Endometrial microvascular endothelial cells (primary cell): Measurements from ENCODE around the gene MIGA2. TPM values are rescaled to one million over a fixed set of nuclear protein-coding genes. Genes with fewer than 3 reads are reported as not detected.
"Not testable (repeated sequence)": the region's sequence is repeated elsewhere in the genome, so short reads cannot be mapped to it uniquely, and the experiment has no call there.

Source experiments
- in situ Hi-C: cut with HindIII; loops from 2 replicates; pipeline ENCODE4 v1.10.0; 2017; ENCODE audit warnings: low sequenced_read_pairs, low pct_unique_long_range_greater_than_20kb; ENCODE audit errors: inconsistent ontology term
- total RNA-seq: library from RNA; depleted of rRNA; stranded (reverse); fragments of >200 nt; gene quantifications from one replicate; pipeline ENCODE4 v1.2.3, GENCODE V29; 2015; ENCODE audit errors: inconsistent ontology term

Gene MIGA2
- total RNA-seq, 1 donor from 2014 or later = 28.1 TPM

DNA sequence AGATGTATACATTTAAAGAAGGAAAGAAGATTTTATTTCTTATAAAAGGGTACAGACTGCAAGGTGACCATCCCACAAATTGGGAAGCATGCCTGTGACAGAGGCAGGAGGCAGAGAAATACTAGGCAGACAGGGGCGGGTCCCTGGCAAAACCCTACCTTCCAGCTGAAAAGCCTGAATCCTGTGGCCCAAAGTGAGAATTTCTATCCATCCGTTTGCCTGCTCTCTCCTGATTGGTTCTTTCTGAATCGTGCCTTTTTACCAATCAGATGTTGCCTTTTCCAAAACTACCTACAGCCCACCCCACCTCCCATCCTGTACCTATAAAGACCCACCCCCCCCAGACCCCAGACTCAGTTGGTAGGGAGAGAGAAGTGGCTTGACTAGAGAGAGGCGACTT is 4.9 kb upstream of the MIGA2 start:
- in situ Hi-C loops = no loop called here

DNA sequence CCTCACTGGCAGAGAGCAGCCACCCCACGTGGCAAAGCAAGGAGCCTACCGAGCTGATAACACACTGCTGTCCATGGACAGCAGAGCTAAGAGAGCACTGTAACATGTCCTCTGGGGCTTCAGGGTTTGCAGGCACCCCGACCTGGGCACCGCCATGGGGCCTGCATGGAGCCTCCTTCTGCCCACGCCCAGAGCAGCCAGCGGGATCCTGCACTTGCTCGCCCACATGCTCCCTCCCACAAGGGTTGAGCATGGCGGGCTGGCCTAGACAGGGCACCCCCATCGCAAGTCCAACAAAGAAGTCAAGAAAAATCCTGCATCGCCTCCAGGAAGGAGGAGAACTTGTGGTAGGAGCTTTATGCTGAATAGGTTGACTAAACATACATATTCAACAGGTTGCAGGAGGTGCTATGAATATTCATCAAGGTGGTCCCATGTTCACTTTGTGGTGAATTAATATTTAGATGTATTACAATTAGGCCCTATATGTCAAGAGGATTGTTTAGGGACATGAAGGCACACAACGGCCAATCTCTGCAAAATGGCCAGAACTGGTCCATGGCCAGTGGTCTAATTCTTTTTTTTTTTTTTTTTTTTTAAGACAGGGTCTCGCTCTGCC is 3.8 kb upstream of the MIGA2 start:
- in situ Hi-C loops = no loop called here

GRCh38 chr9:129033216-129033615 is 3.2 kb upstream of the MIGA2 start:
- in situ Hi-C loops = no loop called here

GRCh38 chr9:129035838-129036237 is 588 bp upstream of the MIGA2 start:
- in situ Hi-C loops = not testable (repeated sequence)

DNA sequence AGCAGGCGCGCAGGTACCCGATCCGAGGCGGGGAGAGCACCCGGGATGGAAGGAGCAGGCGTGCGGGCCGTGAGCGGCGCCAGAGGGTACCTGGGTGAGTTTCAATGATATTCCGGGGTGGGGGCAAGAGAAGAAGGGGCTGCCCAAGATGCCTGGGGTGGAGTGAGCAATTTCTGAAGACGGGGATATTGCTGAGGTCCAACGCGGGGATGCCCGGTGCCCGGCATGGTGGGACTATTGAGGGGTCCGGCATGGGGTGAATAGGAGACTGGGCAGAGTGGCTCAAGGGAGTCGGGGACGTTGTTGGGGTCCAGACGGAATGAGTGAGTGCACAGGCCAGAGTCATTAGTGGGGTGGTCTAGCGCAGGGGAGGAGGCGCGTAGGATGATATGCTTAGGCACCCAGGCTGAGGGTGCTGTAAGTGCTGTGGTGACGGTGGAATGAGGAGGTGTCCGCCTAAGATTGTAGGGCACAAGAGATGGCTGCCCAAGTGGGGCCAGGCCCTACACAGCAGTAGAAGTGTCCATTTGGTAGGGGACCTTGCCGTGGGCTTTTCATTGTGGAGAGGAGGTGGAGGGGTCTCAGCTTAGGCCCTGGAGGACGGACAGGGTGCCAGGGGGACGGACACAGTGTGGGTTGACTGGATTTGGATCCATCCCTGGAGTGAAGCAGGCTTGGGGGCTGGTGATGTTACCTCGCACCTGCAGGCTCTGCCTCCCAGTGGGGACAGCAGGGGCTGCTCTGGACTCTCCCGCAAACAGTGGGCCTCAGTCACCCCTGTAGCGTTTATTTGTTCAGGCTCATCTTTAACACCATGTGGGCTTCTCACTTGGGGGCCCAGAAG is 719 bp downstream of the MIGA2 start:
- in situ Hi-C loops = no loop called here

DNA sequence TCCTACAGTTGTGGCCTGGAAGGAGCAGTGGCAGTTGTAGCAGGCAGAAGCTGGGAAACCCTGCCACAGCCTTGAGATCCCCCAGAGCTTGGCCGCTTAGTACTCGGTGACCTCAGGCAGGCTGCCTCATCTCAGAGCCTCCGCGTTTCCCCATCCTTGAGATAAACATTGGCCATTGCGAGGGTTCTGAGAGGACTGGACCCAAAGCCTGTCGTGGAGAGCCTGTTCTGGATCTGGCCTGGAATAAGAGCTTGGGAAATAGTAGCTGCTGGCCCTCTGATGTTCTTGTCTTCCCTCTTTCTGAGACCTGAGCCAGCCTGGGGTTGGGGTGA is 1.3 kb downstream of the MIGA2 start:
- in situ Hi-C loops = no loop called here

DNA sequence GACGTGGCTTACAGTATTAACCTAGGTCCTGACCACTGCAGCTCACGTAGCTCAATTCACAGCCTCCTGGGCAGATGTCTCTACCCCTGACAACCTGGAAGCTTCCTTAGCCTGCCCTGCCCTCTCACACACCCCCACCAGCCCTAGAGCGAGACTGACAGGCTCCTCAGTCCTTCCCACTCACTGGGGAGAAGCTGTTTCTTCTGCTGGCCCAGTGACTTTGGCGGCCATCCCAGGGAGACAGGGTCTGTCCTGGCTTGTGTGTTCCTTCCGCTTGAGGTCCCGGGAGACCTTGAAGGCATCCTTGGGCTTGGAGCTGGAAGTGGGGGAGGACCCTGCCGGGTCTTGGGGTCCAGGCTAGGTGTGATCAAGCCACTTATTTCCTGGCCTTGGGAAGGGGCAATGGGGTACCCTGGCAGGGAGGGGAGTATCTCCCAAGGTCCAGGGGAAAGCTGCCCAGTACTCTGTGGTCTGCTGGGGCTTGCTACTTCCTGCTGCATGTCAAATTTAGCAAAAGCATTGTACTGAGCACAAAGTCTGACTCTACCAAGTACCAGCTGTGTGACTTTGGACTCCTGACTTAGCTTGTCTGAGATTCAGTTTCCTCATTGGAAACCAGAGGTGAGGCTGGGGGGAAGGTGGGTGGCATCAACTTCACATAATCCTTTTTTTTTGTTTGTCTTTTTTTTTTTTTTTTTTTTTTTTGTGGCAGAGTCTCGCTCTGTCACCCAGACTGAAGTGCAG is 1.9 kb downstream of the MIGA2 start:
- in situ Hi-C loops = no loop called here

DNA sequence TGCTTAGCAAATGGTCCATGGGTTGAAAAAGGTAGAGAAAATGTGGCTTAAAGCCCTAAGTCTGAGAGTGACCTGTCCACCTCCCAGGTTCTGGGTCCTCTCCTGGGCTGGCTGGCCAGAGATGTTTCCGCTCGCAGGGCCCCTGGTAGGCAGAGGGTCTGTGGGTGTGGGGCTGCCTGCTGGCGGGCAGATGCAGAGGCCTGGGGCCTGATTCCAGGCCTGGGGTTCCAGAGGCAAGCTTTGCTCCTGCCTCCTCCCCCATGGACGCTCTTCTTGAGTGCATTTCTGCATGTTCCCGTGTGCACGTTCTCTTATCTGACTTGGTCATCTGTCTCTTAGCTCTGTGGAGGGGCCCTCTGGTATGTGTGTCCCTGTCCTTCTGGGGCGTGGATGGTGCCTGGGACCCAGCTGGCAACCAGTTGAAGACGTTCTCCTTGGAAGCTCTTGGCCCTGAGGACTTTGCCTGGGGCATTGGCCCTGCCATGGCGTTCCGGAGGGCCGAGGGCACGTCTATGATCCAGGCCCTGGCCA is 3.8 kb downstream of the MIGA2 start:
- in situ Hi-C loops = no loop called here

GRCh38 chr9:129042016-129042415 is 5.6 kb downstream of the MIGA2 start:
- in situ Hi-C loops = no loop called here

DNA sequence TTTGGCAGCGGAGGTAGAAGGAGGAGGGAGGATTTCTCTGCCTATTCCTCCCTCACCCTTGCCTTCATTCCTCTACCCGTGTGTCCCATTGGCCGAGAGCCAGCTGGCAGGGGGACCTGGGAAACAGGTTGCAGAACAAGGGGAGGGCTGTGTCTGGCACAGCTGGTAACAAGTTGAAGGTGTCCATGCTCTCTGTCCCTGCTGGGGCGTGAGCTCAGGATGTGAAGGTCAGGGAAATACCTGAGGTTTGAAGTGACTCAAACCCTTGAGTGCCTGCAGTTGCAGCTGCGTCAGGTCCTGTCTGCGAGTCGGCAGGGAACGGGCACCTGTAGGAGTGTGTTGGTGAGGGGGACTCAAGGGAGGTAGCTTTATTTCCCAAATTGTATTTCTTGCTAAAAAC is 16.2 kb downstream of the MIGA2 start:
- in situ Hi-C loops = no loop called here

GRCh38 chr9:129053020-129053419 is 16.6 kb downstream of the MIGA2 start:
- in situ Hi-C loops = no loop called here

DNA sequence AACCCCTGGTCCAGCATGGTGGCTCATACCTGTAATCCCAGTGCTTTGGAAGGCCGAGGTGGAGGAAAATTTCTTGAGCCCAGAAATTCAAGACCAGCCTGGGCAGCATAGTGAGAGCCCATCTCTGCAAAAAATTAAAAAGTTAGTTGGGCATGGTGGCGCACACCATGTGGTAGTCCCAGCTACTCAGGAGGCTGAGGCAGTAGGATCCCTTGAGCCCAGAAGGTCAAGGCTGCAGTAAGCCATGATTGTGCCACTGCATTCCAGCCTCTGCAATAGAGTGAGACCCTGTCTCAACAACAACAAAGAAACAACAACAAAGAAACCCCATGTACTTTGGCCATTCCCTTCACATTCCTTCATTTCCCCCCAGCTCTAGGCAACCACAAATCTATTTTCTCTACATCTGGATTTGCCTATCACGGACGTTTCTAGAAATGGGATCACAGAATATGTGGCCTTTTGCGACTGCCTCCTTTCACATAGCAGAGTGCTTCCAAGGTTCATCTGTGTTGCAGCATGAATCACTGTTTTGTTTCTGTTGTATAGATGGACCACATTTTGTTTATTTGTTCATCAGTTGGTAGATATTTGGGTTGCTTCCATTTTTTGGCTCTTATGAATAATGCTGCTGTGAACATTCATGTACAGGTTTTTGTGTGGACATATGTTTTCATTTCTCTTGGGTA is 17.9 kb downstream of the MIGA2 start:
- in situ Hi-C loops = no loop called here

DNA sequence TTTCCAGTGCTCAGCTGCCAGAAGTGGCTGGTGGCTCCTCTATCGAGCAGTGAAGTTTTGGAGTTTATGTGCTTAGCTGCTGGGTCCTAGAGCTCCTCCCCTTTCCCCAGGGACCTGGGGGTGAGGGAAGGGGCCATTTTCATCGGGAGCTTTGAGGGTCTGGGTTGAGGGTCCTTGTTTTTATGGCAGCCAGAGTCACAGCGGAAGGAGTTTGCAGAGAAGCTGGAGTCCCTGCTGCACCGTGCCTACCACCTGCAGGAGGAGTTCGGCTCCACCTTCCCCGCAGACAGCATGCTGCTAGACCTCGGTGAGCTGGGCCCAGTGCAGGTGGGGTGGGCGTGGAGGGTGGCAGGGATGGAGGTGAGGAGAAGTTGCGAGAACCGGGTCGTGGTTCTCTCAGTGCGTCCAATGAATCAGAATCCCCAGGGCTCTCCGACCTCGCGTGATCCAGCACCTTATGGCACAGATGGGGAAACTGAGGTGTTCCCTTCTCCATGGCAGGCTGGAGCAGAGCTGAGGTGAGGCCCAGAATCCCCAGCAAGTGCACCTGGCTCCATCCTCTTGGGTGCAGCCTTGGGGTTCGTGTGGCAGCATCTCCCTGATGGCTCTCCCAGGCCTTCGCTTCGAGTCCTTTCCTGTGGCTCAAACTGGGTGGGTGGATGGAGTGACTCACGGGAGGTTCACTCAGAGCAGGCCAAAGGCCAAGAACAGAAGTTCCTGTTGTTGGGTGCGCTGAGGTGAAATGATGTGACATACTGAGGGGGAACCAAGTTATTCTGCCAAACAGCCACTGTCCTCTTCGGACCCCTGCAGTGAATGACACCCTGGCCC is 22.8 kb downstream of the MIGA2 start:
- in situ Hi-C loops = no loop called here

GRCh38 chr9:129059796-129060785 is 23.7 kb downstream of the MIGA2 start:
- in situ Hi-C loops = no loop called here

GRCh38 chr9:129060991-129061390 is 24.6 kb downstream of the MIGA2 start:
- in situ Hi-C loops = no loop called here

GRCh38 chr9:129063061-129063460 is 26.6 kb downstream of the MIGA2 start:
- in situ Hi-C loops = no loop called here

- in situ Hi-C loops = no loop called here
Observed at GRCh38 chr9:129064499-129064908, 28.1 kb downstream of the MIGA2 start.
